MM.1S (cell line): Measurements from ENCODE around the gene SLC35A2.

Experiments
- CTCF ChIP-seq: fragments of 300-600 bp; sonication (generic); IDR thresholded peaks from 2 replicates; pipeline ENCODE4 v1.5.1; 2016; ENCODE audit warnings: antibody characterized with exemption, low read length, mixed read lengths
- EZH2 ChIP-seq: fragments of 300-600 bp; sonication (generic); optimal IDR thresholded peaks from 2 replicates; pipeline ENCODE3; 2017; ENCODE audit warnings: low read depth, mild to moderate bottlenecking, antibody characterized with exemption, low read length, mixed read lengths

- TF ChIP-seq EZH2 (no peak), CTCF (no peak)
Observed at GRCh38 chrX:48939524-48940228, 28.2 kb upstream of the SLC35A2 start.
